K562 (cell line): ENCODE results near the gene TRABD. TPM values are rescaled to one million over a fixed set of nuclear protein-coding genes. Genes with fewer than 3 reads are reported as not detected.

Source experiments
- ARHGAP35 ChIP-seq: fragments of 450-650 bp; IDR thresholded peaks from 2 replicates; pipeline ENCODE4 v1.6.1; 2018; ENCODE audit not compliant: partially characterized antibody
- ATF1 ChIP-seq, 2 experiments: fragments of 450-650 bp in 1 of 2; IDR thresholded peaks; 2 replicates each; pipeline ENCODE4 v1.6.1; 2016; ENCODE audit warnings: missing compliant biosample characterization in 1 of 2, missing genetic modification characterization in 1 of 2
- ATF3 ChIP-seq, 2 experiments: fragments of 450-650 bp in 1 of 2; sonication (generic) in 1 of 2; formaldehyde crosslinking in 1 of 2; IDR thresholded peaks in 1 of 2; conservative IDR thresholded peaks in 1 of 2; 2 replicates each; pipeline versions ENCODE4 v1.6.1 to v1.8.1; 2016 to 2023; ENCODE audit warnings: mild to moderate bottlenecking in 2 of 2, moderate library complexity in 2 of 2, inconsistent platforms in 1 of 2, missing genetic modification reagents in 1 of 2
- BRF2 ChIP-seq: IDR thresholded peaks from 3 replicates; pipeline ENCODE4 v1.6.1; 2011; ENCODE audit warnings: borderline replicate concordance, mild to moderate bottlenecking; ENCODE audit not compliant: insufficient read length, insufficient read depth
- CREB1 ChIP-seq, 2 experiments: sonication (generic) in 1 of 2; formaldehyde crosslinking in 1 of 2; IDR thresholded peaks; 2 replicates each; pipeline versions ENCODE4 v1.6.1 to v1.8.0; 2012 to 2022; ENCODE audit warnings: inconsistent platforms in 1 of 2, mild to moderate bottlenecking in 1 of 2, missing genetic modification reagents in 1 of 2, moderate library complexity in 1 of 2
- FOXJ3 ChIP-seq: sonication (generic); formaldehyde crosslinking; IDR thresholded peaks from 2 replicates; pipeline ENCODE4 v1.4.0; 2020; ENCODE audit warnings: mild to moderate bottlenecking, missing genetic modification reagents
- GABPB1 ChIP-seq: sonication (generic); formaldehyde crosslinking; IDR thresholded peaks from 2 replicates; pipeline ENCODE4 v1.8.0; 2022; ENCODE audit warnings: mild to moderate bottlenecking, missing genetic modification reagents
- HMG20A ChIP-seq: fragments of 450-650 bp; formaldehyde crosslinking; conservative IDR thresholded peaks from 2 replicates; pipeline ENCODE4 v1.4.0; 2020; ENCODE audit warnings: mild to moderate bottlenecking, mixed read lengths
- HMGN3 ChIP-seq: IDR thresholded peaks from 2 replicates; pipeline ENCODE4 v1.6.1; 2011; ENCODE audit warnings: borderline replicate concordance, low read depth, mild to moderate bottlenecking, mixed read lengths, low read length; ENCODE audit not compliant: insufficient read length; ENCODE audit errors: extremely low read depth
- KDM4B ChIP-seq, 2 experiments: fragments of 450-650 bp in 1 of 2; sonication (generic) in 1 of 2; IDR thresholded peaks; 2 replicates each; pipeline ENCODE4 v1.6.1; 2016 to 2017; ENCODE audit warnings: borderline replicate concordance in 2 of 2, antibody characterized with exemption in 1 of 2, low read depth in 1 of 2, mild to moderate bottlenecking in 1 of 2
- NR4A1 ChIP-seq, 2 experiments: fragments of 250-450 bp in 1 of 2; fragments of 450-650 bp in 1 of 2; sonication (Bioruptor Pico) in 1 of 2; IDR thresholded peaks; 2 replicates each; pipeline versions ENCODE4 v1.4.0 to v1.6.1; 2016 to 2020; ENCODE audit warnings: mild to moderate bottlenecking in 2 of 2, missing compliant biosample characterization in 1 of 2, missing genetic modification characterization in 1 of 2, moderate library complexity in 1 of 2
- ZHX1 ChIP-seq: fragments of 150-350 bp; conservative IDR thresholded peaks from 2 replicates; pipeline ENCODE4 v1.6.1; 2014; ENCODE audit warnings: low read length
- ZNF12 ChIP-seq: sonication (generic); formaldehyde crosslinking; IDR thresholded peaks from 2 replicates; pipeline ENCODE4 v1.4.0; 2020; ENCODE audit warnings: mild to moderate bottlenecking, missing genetic modification reagents
- ZNF75A ChIP-seq: fragments of 450-650 bp; formaldehyde crosslinking; IDR thresholded peaks from 2 replicates; pipeline ENCODE4 v1.4.0; 2020; ENCODE audit warnings: mild to moderate bottlenecking
- polyA plus RNA-seq, 8 experiments: library from polyadenylated mRNA; depleted of rRNA in 4 of 8; stranded (reverse) in 5 of 8; unstranded in 3 of 8; fragments of >200 nt; fragmentation: Nextera tagmentation in 2 of 8; fragmentation: Illumina TruSeq in 1 of 8; extraction: Ambion mirVana in 2 of 8; extraction: Trizol in 1 of 8; gene quantifications; 2 replicates each; pipeline versions ENCODE4 v1.2.1 to v1.2.3, GENCODE V29; 2011 to 2014; ENCODE audit warnings: inconsistent platforms in 1 of 8, missing spikeins in 1 of 8
- total RNA-seq, 7 experiments: library from RNA; depleted of rRNA in 6 of 7; stranded (reverse); fragments of >200 nt in 6 of 7; fragmentation: Illumina TruSeq in 2 of 7; extraction: Trizol in 2 of 7; gene quantifications; 2 replicates each; pipeline versions ENCODE4 v1.2.1 to v1.2.3, GENCODE V29; 2011 to 2021; ENCODE audit warnings: low replicate concordance in 1 of 7
- TF ChIP-seq, protein P1 (sequence below): fragments of 450-650 bp; IDR thresholded peaks from 2 replicates; pipeline ENCODE4 v1.6.1; 2016; ENCODE audit warnings: missing biosample characterization, missing genetic modification characterization
- TF ChIP-seq, protein P2 (sequence below), 2 experiments: IDR thresholded peaks; 2 replicates each; pipeline ENCODE4 v1.6.1; 2012; ENCODE audit warnings: improper control_type of control experiment in 2 of 2, low read depth in 2 of 2, low read length in 2 of 2, borderline replicate concordance in 1 of 2
- TF ChIP-seq, protein P3 (sequence below): fragments of 250-450 bp; sonication (Bioruptor Pico); IDR thresholded peaks from 2 replicates; pipeline ENCODE4 v1.5.0; 2021

Gene TRABD
- total and polyA plus RNA-seq, 9 of the 15 experiments (the other 6 are each of a cell fraction or from before 2014, with no cell fraction given), result 0.08 to 62.9 (median 14.0) TPM

- TF ChIP-seq, protein P1, sequence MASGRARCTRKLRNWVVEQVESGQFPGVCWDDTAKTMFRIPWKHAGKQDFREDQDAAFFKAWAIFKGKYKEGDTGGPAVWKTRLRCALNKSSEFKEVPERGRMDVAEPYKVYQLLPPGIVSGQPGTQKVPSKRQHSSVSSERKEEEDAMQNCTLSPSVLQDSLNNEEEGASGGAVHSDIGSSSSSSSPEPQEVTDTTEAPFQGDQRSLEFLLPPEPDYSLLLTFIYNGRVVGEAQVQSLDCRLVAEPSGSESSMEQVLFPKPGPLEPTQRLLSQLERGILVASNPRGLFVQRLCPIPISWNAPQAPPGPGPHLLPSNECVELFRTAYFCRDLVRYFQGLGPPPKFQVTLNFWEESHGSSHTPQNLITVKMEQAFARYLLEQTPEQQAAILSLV (tag), result no peak
- TF ChIP-seq ZNF12 (CRISPR knock-in tag) (no peak), ZHX1 (no peak), ATF3 (IDR thresholded peaks at IDR 0.05) (peak; percentile 89), ATF3 (CRISPR knock-in tag; conservative IDR thresholded peaks at IDR 0.05) (no peak), KDM4B (IDR thresholded peaks at IDR 0.05; ENCODE audit: borderline replicate concordance in 2 of 2, low read depth in 1 of 2) (no peak), HMG20A (CRISPR knock-in tag) (no peak), FOXJ3 (CRISPR knock-in tag) (no peak), GABPB1 (no peak), ATF1 (CRISPR knock-in tag; IDR thresholded peaks at IDR 0.05) (no peak), ATF1 (tag; IDR thresholded peaks at IDR 0.05) (peak; percentile 85), HMGN3 (no peak), NR4A1 (CRISPR knock-in tag; IDR thresholded peaks at IDR 0.05) (no peak), NR4A1 (tag; IDR thresholded peaks at IDR 0.05) (no peak), ARHGAP35 (no peak), ZNF75A (CRISPR knock-in tag) (no peak), BRF2 (no peak), CREB1 (IDR thresholded peaks at IDR 0.05) (peak; percentile 53; the same call in 1 of the 2 replicates), CREB1 (CRISPR knock-in tag; IDR thresholded peaks at IDR 0.05) (peak; percentile 70)
- TF ChIP-seq, protein P2, sequence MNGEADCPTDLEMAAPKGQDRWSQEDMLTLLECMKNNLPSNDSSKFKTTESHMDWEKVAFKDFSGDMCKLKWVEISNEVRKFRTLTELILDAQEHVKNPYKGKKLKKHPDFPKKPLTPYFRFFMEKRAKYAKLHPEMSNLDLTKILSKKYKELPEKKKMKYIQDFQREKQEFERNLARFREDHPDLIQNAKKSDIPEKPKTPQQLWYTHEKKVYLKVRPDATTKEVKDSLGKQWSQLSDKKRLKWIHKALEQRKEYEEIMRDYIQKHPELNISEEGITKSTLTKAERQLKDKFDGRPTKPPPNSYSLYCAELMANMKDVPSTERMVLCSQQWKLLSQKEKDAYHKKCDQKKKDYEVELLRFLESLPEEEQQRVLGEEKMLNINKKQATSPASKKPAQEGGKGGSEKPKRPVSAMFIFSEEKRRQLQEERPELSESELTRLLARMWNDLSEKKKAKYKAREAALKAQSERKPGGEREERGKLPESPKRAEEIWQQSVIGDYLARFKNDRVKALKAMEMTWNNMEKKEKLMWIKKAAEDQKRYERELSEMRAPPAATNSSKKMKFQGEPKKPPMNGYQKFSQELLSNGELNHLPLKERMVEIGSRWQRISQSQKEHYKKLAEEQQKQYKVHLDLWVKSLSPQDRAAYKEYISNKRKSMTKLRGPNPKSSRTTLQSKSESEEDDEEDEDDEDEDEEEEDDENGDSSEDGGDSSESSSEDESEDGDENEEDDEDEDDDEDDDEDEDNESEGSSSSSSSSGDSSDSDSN (IDR thresholded peaks at IDR 0.05; ENCODE audit: borderline replicate concordance in 1 of 2, low read depth in 2 of 2, low read length in 2 of 2), result no peak
- TF ChIP-seq, protein P3, sequence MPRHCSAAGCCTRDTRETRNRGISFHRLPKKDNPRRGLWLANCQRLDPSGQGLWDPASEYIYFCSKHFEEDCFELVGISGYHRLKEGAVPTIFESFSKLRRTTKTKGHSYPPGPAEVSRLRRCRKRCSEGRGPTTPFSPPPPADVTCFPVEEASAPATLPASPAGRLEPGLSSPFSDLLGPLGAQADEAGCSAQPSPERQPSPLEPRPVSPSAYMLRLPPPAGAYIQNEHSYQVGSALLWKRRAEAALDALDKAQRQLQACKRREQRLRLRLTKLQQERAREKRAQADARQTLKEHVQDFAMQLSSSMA, result no peak
These were observed 62.0 kb downstream of the TRABD start (continued) for GRCh38 chr22:50247748-50248147.
